Measurements from ENCODE around the gene LCLAT1.
"Not testable (repeated sequence)": the region's sequence is repeated elsewhere in the genome, so short reads cannot be mapped to it uniquely, and the experiment has no call there.

- TF ChIP-seq CTCF, POLR2A (IDR thresholded peaks at IDR 0.05): not testable (repeated sequence)
Observed at GRCh38 chr2:30513649-30514048, 66.6 kb downstream of the LCLAT1 start.

Data from upper lobe of left lung (tissue), 4 donors.